ENCODE results near the gene ACBD6. TPM values are rescaled to one million over a fixed set of nuclear protein-coding genes. Genes with fewer than 3 reads are reported as not detected.
A peak's percentile ranks its signal among the peaks of the same experiment; 100 is the strongest.

ACBD6 gene
- total and polyA plus RNA-seq, 2 of the 4 experiments (the other 2 are of a cell fraction), result 52.5 to 59.1 TPM

DNA sequence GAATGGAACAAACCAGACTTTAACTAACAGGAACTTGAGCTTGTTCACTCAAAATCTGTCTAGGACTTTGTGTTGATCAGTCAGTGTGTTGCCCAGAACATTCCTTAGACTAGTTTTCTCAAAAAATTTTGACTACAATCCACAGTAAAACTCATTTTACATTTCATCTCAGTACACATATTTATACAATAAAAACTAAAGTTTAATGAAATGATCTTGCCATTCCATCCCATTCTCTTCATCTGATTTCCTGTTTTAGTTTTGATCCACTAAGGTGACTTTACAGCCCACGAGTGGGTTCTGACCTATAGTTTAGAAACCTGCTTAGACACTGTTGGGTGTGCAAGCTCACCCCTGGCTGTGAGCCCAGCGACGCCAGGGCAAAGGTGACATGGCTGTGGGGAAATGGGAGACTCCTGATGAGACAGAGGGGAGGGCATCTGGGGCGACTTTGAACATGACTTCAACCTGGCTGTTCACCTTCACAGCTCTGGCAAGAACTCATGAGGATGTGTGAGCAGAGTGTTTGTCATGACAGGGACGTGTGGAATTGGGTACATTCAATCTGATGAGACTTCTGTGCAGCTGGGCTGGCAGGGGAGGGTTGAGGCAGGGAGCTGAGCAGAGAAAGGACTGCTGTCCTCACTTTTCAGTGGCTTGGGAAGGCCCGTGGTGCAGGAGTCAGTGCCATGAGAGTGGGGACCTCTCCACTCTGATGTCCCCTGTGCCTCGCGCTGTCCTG, 231.7 kb downstream of the ACBD6 start:
- no peaks in the 10 kb centered on the region for H3K9me3 ChIP-seq (ENCODE audit: control insufficient read depth, insufficient read depth, low read length)
- H3K4ac ChIP-seq (ENCODE audit: low read depth, low read length), result peak overlapping the region; percentile 41
- 0 out of 2 replicates have a peak overlapping the region, but pooled peaks have one; percentile 32 for H3K56ac ChIP-seq (ENCODE audit: extremely low read depth, insufficient read depth, low read length)
- peaks cover 23% of the 10 kb centered on the region; the same call in 1 of the 2 replicates for H3K36me3 ChIP-seq (ENCODE audit: control insufficient read depth, insufficient read depth, low read length)
- no peak for DNase-seq
- H3K79me1 ChIP-seq (ENCODE audit: low read depth in 1 of 2, low read length in 2 of 2), result no peaks in the 10 kb centered on the region
- peak overlapping the region; percentile 65 for H2BK120ac ChIP-seq (ENCODE audit: low read depth, low read length)
- peaks cover 7% of the 10 kb centered on the region; the same call in 1 of the 2 replicates for H4K20me1 ChIP-seq (ENCODE audit: insufficient read depth, low read length)
- peak overlapping the region; percentile 77 for H2AK5ac ChIP-seq (ENCODE audit: low read depth, low read length)
- CTCF ChIA-PET, result interaction anchor here (0.7 to 1.6 kb wide), 7 partner anchors 9 to 210 kb away, joined by 3 to 7 read pairs (median 3); no protein-coding TSS in a partner anchor
- no TSS peak for BruUV-seq (replicated peaks)
- H4K91ac ChIP-seq (ENCODE audit: insufficient read depth, low read depth, low read length), result no peak overlapping the region
- H2BK5ac ChIP-seq (ENCODE audit: low read depth, low read length, poor library complexity, severe bottlenecking), result peak overlapping the region; percentile 9
- POLR2A ChIA-PET (ENCODE audit: unreplicated experiment), result no interaction called here
- H2AK9ac ChIP-seq (replicated peaks; ENCODE audit: low read depth, low read length, poor library complexity), result peak overlapping the region; percentile 74
- TF ChIP-seq POLR2A (IDR thresholded peaks at IDR 0.05; ENCODE audit: low read depth, low read length) (no peak), MAZ (IDR thresholded peaks at IDR 0.05; ENCODE audit: borderline replicate concordance, low read depth, low read length) (no peak), CEBPB (IDR thresholded peaks at IDR 0.05; ENCODE audit: low read depth, low read length) (no peak), BHLHE40 (IDR thresholded peaks at IDR 0.05; ENCODE audit: low read depth, low read length) (no peak)
- no peak for ATAC-seq (ENCODE audit: low read depth)
- in situ Hi-C loops (cut with MboI; ENCODE audit: low sequenced_read_pairs), result loop anchor here (25.0 kb wide), 1 partner anchor 892 kb away; no protein-coding TSS in a partner anchor
- H2AFZ ChIP-seq (replicated peaks; ENCODE audit: low read length, poor library complexity), result peak overlapping the region; percentile 74
- H3K14ac ChIP-seq (replicated peaks; ENCODE audit: low read depth, low read length), result peak overlapping the region; percentile 50
- peak overlapping the region; percentile 69 for H2BK20ac ChIP-seq (ENCODE audit: low read depth, low read length)
- H2BK15ac ChIP-seq (ENCODE audit: low read depth, low read length), result 0 out of 3 replicates have a peak overlapping the region, but pooled peaks have one; percentile 21
- H3K27ac ChIP-seq (ENCODE audit: insufficient read depth, low read length), result peak overlapping the region; percentile 10; the same call in 1 of the 2 replicates
- H4K5ac ChIP-seq (ENCODE audit: low read depth, low read length), result no peak overlapping the region
- intact Hi-C loops (cut with micrococcal nuclease), result no loop called here
- H3K18ac ChIP-seq (ENCODE audit: low read depth, low read length), result no peak overlapping the region
- H3K9ac ChIP-seq (ENCODE audit: low read depth, low read length), result no peak overlapping the region
- H3K4me2 ChIP-seq (ENCODE audit: low read depth, low read length), result no peak overlapping the region
- H3K27me3 ChIP-seq (ENCODE audit: control insufficient read depth, insufficient read depth, low read length), result no peaks in the 10 kb centered on the region
- H3K4me3 ChIP-seq (ENCODE audit: insufficient read depth, low read depth, low read length), result no peak overlapping the region
- H4K8ac ChIP-seq (ENCODE audit: low read depth in 2 of 2, low read length in 2 of 2), result 0 out of 4 replicates have a peak overlapping the region, but pooled peaks of 1 of the 2 experiments have one; percentile 29
- H3K23ac ChIP-seq (ENCODE audit: low read depth, low read length), result peak overlapping the region; percentile 68; the same call in 1 of the 2 replicates
- dilution Hi-C loops (cut with HindIII; ENCODE audit: low sequenced_read_pairs, unreplicated experiment), result no loop called here
- peaks cover 9% of the 10 kb centered on the region for H3K4me1 ChIP-seq (ENCODE audit: control insufficient read depth, insufficient read depth, low read length)
- 82% methylated on average over 5 of the region's 8 CpGs; no CpG with 5 or more reads in 1 of the 2 experiments for WGBS, 2 experiments (ENCODE audit: extremely low coverage in 2 of 2, insufficient read length in 1 of 2)
- H3K9me1 ChIP-seq (ENCODE audit: insufficient read depth, low read length), result peaks cover 14% of the 10 kb centered on the region; the same call in 1 of the 2 replicates
